HepG2 (cell line): ENCODE measurements around the gene PLEKHG4B.

Experiments used
- EP300 ChIP-seq, 3 experiments: sonication (generic) in 1 of 3; formaldehyde crosslinking in 1 of 3; IDR thresholded peaks; 2 replicates each; pipeline versions ENCODE4 v1.5.1 to v1.6.1; 2011 to 2020; ENCODE audit warnings: low read depth in 2 of 3, low read length in 2 of 3, borderline replicate concordance in 1 of 3, improper control_type of control experiment in 1 of 3, mild to moderate bottlenecking in 1 of 3, missing genetic modification reagents in 1 of 3, moderate library complexity in 1 of 3
- EZH2 ChIP-seq: conservative IDR thresholded peaks from 2 replicates; pipeline ENCODE4 v1.6.1; 2012; ENCODE audit warnings: mild to moderate bottlenecking, low read depth, low read length, moderate library complexity
- PPARG ChIP-seq: conservative IDR thresholded peaks from 2 replicates; pipeline ENCODE4 v1.6.1; 2016; ENCODE audit warnings: missing biosample characterization, missing genetic modification reagents
- TAF1 ChIP-seq: sonication (generic); formaldehyde crosslinking; IDR thresholded peaks from 2 replicates; pipeline ENCODE4 v1.4.0; 2020; ENCODE audit warnings: missing genetic modification reagents
- ZNF615 ChIP-seq: sonication (generic); formaldehyde crosslinking; IDR thresholded peaks from 2 replicates; pipeline ENCODE4 v1.5.0; 2020; ENCODE audit warnings: mild to moderate bottlenecking, missing genetic modification reagents, borderline replicate concordance
- ZNF724P ChIP-seq: sonication (generic); formaldehyde crosslinking; IDR thresholded peaks from 2 replicates; pipeline ENCODE4 v1.8.0; 2022; ENCODE audit warnings: missing genetic modification reagents, borderline replicate concordance
- TF ChIP-seq, protein P1 (sequence below), 2 experiments: sonication (generic) in 1 of 2; formaldehyde crosslinking in 1 of 2; IDR thresholded peaks; 2 replicates each; pipeline versions ENCODE4 v1.4.0 to v1.6.1; 2018 to 2020; ENCODE audit warnings: missing genetic modification reagents in 2 of 2, borderline replicate concordance in 1 of 2, low read depth in 1 of 2, mild to moderate bottlenecking in 1 of 2, missing biosample characterization in 1 of 2

- TF ChIP-seq EP300 (IDR thresholded peaks at IDR 0.05; ENCODE audit: low read depth in 2 of 2, low read length in 2 of 2) (no peak), EP300 (CRISPR knock-in tag; IDR thresholded peaks at IDR 0.05; ENCODE audit: borderline replicate concordance) (no peak), ZNF615 (no peak), PPARG (CRISPR knock-in tag) (no peak), EZH2 (no peak; the same call in 1 of the 2 replicates), TAF1 (CRISPR knock-in tag) (no peak), ZNF724P (no peak)
- TF ChIP-seq, protein P1, sequence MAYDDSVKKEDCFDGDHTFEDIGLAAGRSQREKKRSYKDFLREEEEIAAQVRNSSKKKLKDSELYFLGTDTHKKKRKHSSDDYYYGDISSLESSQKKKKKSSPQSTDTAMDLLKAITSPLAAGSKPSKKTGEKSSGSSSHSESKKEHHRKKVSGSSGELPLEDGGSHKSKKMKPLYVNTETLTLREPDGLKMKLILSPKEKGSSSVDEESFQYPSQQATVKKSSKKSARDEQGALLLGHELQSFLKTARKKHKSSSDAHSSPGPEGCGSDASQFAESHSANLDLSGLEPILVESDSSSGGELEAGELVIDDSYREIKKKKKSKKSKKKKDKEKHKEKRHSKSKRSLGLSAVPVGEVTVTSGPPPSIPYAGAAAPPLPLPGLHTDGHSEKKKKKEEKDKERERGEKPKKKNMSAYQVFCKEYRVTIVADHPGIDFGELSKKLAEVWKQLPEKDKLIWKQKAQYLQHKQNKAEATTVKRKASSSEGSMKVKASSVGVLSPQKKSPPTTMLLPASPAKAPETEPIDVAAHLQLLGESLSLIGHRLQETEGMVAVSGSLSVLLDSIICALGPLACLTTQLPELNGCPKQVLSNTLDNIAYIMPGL (CRISPR knock-in tag; IDR thresholded peaks at IDR 0.05; ENCODE audit: borderline replicate concordance in 1 of 2, low read depth in 1 of 2): no peak
Observed at GRCh38 chr5:73768-74502, 18.0 kb upstream of the PLEKHG4B start.
